Caco-2 (cell line): ENCODE measurements around the gene BAK1. TPM values are rescaled to one million over a fixed set of nuclear protein-coding genes. Genes with fewer than 3 reads are reported as not detected.

Experiments used
- BruUV-seq: library from RNA; stranded (reverse); fragments of 400-500 nt; replicated peaks from 2 replicates; lab custom pipeline; 2021; lab: Mats Ljungman, UMichigan
- CTCF ChIA-PET: fragments of 300-600 bp; sonication (Branson Sonifier 250); formaldehyde crosslinking; loops from one replicate; lab custom pipeline; 2022; ENCODE audit warnings: antibody characterized with exemption; lab: Charles Lee
- POLR2A ChIA-PET: fragments of 300-600 bp; sonication (Branson Sonifier 250); formaldehyde crosslinking; loops from one replicate; lab custom pipeline; 2022; ENCODE audit warnings: antibody characterized with exemption; lab: Charles Lee
- DNase-seq, 2 experiments: peaks; one replicate each; pipeline versions ENCODE4 v3.0.0 to v3.0.0-alpha.2; 2020 to 2022
- H3K27me3 ChIP-seq: replicated peaks from 2 replicates; pipeline ENCODE4 v1.6.0; 2011; ENCODE audit warnings: low read length; ENCODE audit not compliant: control insufficient read depth, insufficient read depth
- H3K36me3 ChIP-seq: 2 replicates; pipeline ENCODE4 v1.5.1; 2011; ENCODE audit warnings: low read length; ENCODE audit not compliant: control insufficient read depth, insufficient read depth
- H3K4me1 ChIP-seq: fragments of 250-450 bp; sonication (Bioruptor Pico); 2 replicates; pipeline ENCODE4 v1.5.1; 2020; ENCODE audit warnings: mild to moderate bottlenecking
- H3K4me3 ChIP-seq: 2 replicates; pipeline ENCODE4 v1.5.1; 2011; ENCODE audit warnings: low read depth, mild to moderate bottlenecking, control low read depth, low read length
- H3K9me3 ChIP-seq: fragments of 250-450 bp; sonication (Bioruptor Pico); 2 replicates; pipeline ENCODE4 v1.5.1; 2020; ENCODE audit warnings: mild to moderate bottlenecking, moderate library complexity
- H3K27ac Mint-ChIP-seq: one replicate; pipeline ENCODE4 v1.8.0; 2022; ENCODE audit warnings: mixed read lengths; ENCODE audit not compliant: unreplicated experiment
- H3K27me3 Mint-ChIP-seq: one replicate; pipeline ENCODE4 v1.8.0; 2022; ENCODE audit warnings: mixed read lengths; ENCODE audit not compliant: insufficient read depth, unreplicated experiment
- H3K36me3 Mint-ChIP-seq: one replicate; pipeline ENCODE4 v1.8.0; 2022; ENCODE audit warnings: mild to moderate bottlenecking, mixed read lengths; ENCODE audit not compliant: insufficient read depth, unreplicated experiment
- H3K4me1 Mint-ChIP-seq: one replicate; pipeline ENCODE4 v1.8.0; 2022; ENCODE audit warnings: low read depth, mixed read lengths; ENCODE audit not compliant: unreplicated experiment
- H3K4me3 Mint-ChIP-seq: one replicate; pipeline ENCODE4 v1.8.0; 2022; ENCODE audit warnings: mild to moderate bottlenecking, moderate library complexity, mixed read lengths; ENCODE audit not compliant: unreplicated experiment
- H3K9me3 Mint-ChIP-seq: one replicate; pipeline ENCODE4 v1.8.0; 2022; ENCODE audit warnings: mixed read lengths; ENCODE audit not compliant: unreplicated experiment
- intact Hi-C: fragments of 100-400 bp; cut with micrococcal nuclease; formaldehyde crosslinking; loops from one replicate; pipeline ENCODE4 v1.10.0; 2022; ENCODE audit not compliant: unreplicated experiment
- total RNA-seq: library from RNA; stranded (reverse); gene quantifications from 2 replicates; pipeline ENCODE4 v1.2.3, GENCODE V29; 2022
- TF ChIP-seq, protein P1 (sequence below), 2 experiments: fragments of 200-600 bp in 1 of 2; IDR thresholded peaks; 1 replicate in 1 of 2; 2 replicates in 1 of 2; pipeline versions ENCODE4 v1.5.1 to v1.8.0; 2011 to 2022; ENCODE audit warnings: antibody characterized with exemption in 1 of 2, control low read depth in 1 of 2, inconsistent platforms in 1 of 2, low read depth in 1 of 2, low read length in 1 of 2, mild to moderate bottlenecking in 1 of 2, moderate library complexity in 1 of 2; ENCODE audit not compliant: insufficient read depth in 1 of 2, severe bottlenecking in 1 of 2, unreplicated experiment in 1 of 2

Gene BAK1
- total RNA-seq, 1 experiment from 2014 or later = 29.4 TPM

DNA sequence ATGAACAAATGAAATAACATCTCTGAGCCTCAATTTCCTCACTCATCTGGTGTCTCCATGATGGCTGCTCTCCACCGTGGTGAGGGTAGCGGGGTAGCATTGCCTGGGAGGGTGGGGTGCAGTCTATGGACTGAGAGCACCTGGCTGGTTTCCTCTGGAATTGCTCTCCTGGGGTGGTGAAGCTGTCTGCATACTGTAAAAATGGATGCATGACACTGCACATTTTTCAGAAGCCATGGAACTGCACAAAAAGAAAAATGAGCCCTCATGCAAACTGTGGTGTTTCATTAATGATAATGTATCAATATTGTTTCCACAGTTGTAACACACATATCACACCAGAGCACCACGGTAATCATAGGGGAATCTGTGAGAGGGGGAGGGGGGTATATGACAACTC, 28.9 kb upstream of the BAK1 start:
- TF ChIP-seq, protein P1, sequence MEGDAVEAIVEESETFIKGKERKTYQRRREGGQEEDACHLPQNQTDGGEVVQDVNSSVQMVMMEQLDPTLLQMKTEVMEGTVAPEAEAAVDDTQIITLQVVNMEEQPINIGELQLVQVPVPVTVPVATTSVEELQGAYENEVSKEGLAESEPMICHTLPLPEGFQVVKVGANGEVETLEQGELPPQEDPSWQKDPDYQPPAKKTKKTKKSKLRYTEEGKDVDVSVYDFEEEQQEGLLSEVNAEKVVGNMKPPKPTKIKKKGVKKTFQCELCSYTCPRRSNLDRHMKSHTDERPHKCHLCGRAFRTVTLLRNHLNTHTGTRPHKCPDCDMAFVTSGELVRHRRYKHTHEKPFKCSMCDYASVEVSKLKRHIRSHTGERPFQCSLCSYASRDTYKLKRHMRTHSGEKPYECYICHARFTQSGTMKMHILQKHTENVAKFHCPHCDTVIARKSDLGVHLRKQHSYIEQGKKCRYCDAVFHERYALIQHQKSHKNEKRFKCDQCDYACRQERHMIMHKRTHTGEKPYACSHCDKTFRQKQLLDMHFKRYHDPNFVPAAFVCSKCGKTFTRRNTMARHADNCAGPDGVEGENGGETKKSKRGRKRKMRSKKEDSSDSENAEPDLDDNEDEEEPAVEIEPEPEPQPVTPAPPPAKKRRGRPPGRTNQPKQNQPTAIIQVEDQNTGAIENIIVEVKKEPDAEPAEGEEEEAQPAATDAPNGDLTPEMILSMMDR (IDR thresholded peaks at IDR 0.05; ENCODE audit: insufficient read depth in 1 of 2, low read depth in 1 of 2, low read length in 1 of 2, severe bottlenecking in 1 of 2, unreplicated experiment in 1 of 2) = no peak
- Mint-ChIP-seq H3K27me3 (no peaks in the 10 kb centered on the region), H3K36me3 (no peaks in the 10 kb centered on the region), H3K27ac (no peak overlapping the region), H3K9me3 (peaks cover 10% of the 10 kb centered on the region), H3K4me3 (no peak overlapping the region), H3K4me1 (peaks cover 8% of the 10 kb centered on the region)
- intact Hi-C loops = no loop called here
- no peak for DNase-seq
- no peaks in the 10 kb centered on the region for H3K36me3 ChIP-seq
- H3K4me1 ChIP-seq = peaks cover 13% of the 10 kb centered on the region
- ChIA-PET POLR2A (no interaction called here), CTCF (no interaction called here)
- BruUV-seq = no TSS peak
- H3K27me3 ChIP-seq = no peaks in the 10 kb centered on the region
- H3K9me3 ChIP-seq = no peaks in the 10 kb centered on the region
- H3K4me3 ChIP-seq = no peak overlapping the region

GRCh38 chr6:33607784-33608161, 27.7 kb upstream of the BAK1 start:
- no peaks in the 10 kb centered on the region for H3K27me3 ChIP-seq
- H3K27ac Mint-ChIP-seq = no peak overlapping the region
- H3K4me3 ChIP-seq = no peak overlapping the region
- TF ChIP-seq, protein P1 (IDR thresholded peaks at IDR 0.05; ENCODE audit: insufficient read depth in 1 of 2, low read depth in 1 of 2, low read length in 1 of 2, severe bottlenecking in 1 of 2, unreplicated experiment in 1 of 2) = no peak
- POLR2A ChIA-PET = no interaction called here
- H3K4me1 ChIP-seq = peaks cover 13% of the 10 kb centered on the region
- DNase-seq = no peak
- BruUV-seq = no TSS peak
- H3K36me3 Mint-ChIP-seq = no peaks in the 10 kb centered on the region
- CTCF ChIA-PET = interaction anchor here (0.9 to 1.1 kb wide), 3 partner anchors 9 to 101 kb away, joined by 3 to 4 read pairs (median 4); no protein-coding TSS in a partner anchor
- H3K4me1 Mint-ChIP-seq = peaks cover 8% of the 10 kb centered on the region
- no peak overlapping the region for H3K4me3 Mint-ChIP-seq
- H3K9me3 ChIP-seq = no peaks in the 10 kb centered on the region
- H3K9me3 Mint-ChIP-seq = peaks cover 10% of the 10 kb centered on the region
- intact Hi-C loops = no loop called here
- H3K36me3 ChIP-seq = no peaks in the 10 kb centered on the region
- H3K27me3 Mint-ChIP-seq = no peaks in the 10 kb centered on the region

GRCh38 chr6:33607126-33607783, 27.2 kb upstream of the BAK1 start:
- H3K4me1 Mint-ChIP-seq = peaks cover 8% of the 10 kb centered on the region
- intact Hi-C loops = no loop called here
- no peak for DNase-seq
- H3K27ac Mint-ChIP-seq = no peak overlapping the region
- H3K4me3 Mint-ChIP-seq = no peak overlapping the region
- peaks cover 10% of the 10 kb centered on the region for H3K9me3 Mint-ChIP-seq
- CTCF ChIA-PET = interaction anchor here (0.9 to 1.1 kb wide), 3 partner anchors 9 to 102 kb away, joined by 3 to 4 read pairs (median 4); no protein-coding TSS in a partner anchor
- Histone ChIP-seq H3K36me3 (no peaks in the 10 kb centered on the region), H3K27me3 (no peaks in the 10 kb centered on the region), H3K4me3 (no peak overlapping the region), H3K9me3 (no peaks in the 10 kb centered on the region), H3K4me1 (peaks cover 13% of the 10 kb centered on the region)
- no peaks in the 10 kb centered on the region for H3K27me3 Mint-ChIP-seq
- TF ChIP-seq, protein P1 (IDR thresholded peaks at IDR 0.05; ENCODE audit: insufficient read depth in 1 of 2, low read depth in 1 of 2, low read length in 1 of 2, severe bottlenecking in 1 of 2, unreplicated experiment in 1 of 2) = no peak
- no peaks in the 10 kb centered on the region for H3K36me3 Mint-ChIP-seq
- POLR2A ChIA-PET = no interaction called here
- no TSS peak for BruUV-seq
